ENCODE results near the gene EFCAB5.
"Not testable (repeated sequence)": the region's sequence is repeated elsewhere in the genome, so short reads cannot be mapped to it uniquely, and the experiment has no call there.

EFCAB5 gene

GRCh38 chr17:30117675-30118081 is 176.2 kb downstream of the EFCAB5 start:
- no peak for TF ChIP-seq EZH2phosphoT487 (conservative IDR thresholded peaks at IDR 0.05; ENCODE audit: low read length)
- TF ChIP-seq, protein P1, sequence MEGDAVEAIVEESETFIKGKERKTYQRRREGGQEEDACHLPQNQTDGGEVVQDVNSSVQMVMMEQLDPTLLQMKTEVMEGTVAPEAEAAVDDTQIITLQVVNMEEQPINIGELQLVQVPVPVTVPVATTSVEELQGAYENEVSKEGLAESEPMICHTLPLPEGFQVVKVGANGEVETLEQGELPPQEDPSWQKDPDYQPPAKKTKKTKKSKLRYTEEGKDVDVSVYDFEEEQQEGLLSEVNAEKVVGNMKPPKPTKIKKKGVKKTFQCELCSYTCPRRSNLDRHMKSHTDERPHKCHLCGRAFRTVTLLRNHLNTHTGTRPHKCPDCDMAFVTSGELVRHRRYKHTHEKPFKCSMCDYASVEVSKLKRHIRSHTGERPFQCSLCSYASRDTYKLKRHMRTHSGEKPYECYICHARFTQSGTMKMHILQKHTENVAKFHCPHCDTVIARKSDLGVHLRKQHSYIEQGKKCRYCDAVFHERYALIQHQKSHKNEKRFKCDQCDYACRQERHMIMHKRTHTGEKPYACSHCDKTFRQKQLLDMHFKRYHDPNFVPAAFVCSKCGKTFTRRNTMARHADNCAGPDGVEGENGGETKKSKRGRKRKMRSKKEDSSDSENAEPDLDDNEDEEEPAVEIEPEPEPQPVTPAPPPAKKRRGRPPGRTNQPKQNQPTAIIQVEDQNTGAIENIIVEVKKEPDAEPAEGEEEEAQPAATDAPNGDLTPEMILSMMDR (IDR thresholded peaks at IDR 0.05; ENCODE audit: insufficient read depth, low read length, poor library complexity, severe bottlenecking), result no peak
- Histone ChIP-seq H3F3A (ENCODE audit: insufficient read depth) (peaks cover 20% of the 10 kb centered on the region), H3K79me2 (ENCODE audit: insufficient read depth, low read length) (peaks cover 55% of the 10 kb centered on the region), H3K36me3 (ENCODE audit: low read length) (peaks cover 10% of the 10 kb centered on the region; the same call in 1 of the 2 replicates), H3K27me3 (ENCODE audit: low read length) (no peaks in the 10 kb centered on the region), H3K9me3 (ENCODE audit: insufficient read depth, low read length) (no peaks in the 10 kb centered on the region), H3K4me2 (ENCODE audit: low read depth, low read length, poor library complexity, severe bottlenecking) (peak overlapping the region; percentile 100), H4K20me1 (ENCODE audit: low read depth, low read length) (no peaks in the 10 kb centered on the region), H3K27ac (ENCODE audit: low read depth, low read length) (peak overlapping the region; percentile 67), H3K9ac (ENCODE audit: low read length) (peak overlapping the region; percentile 84), H3K4me3 (ENCODE audit: insufficient read depth, low read length, poor library complexity, severe bottlenecking) (peak overlapping the region; percentile 96), H3K9me2 (replicated peaks; ENCODE audit: insufficient read depth, low read length) (no peaks in the 10 kb centered on the region), H2AFZ (ENCODE audit: low read depth, low read length, severe bottlenecking) (no peak overlapping the region)

GRCh38 chr17:30118635-30119034 is 177.2 kb downstream of the EFCAB5 start:
- H3K4me3 ChIP-seq (ENCODE audit: insufficient read depth, low read length, poor library complexity, severe bottlenecking); H3K27ac ChIP-seq (ENCODE audit: low read depth, low read length); H3K36me3 ChIP-seq (ENCODE audit: low read length); H2AFZ ChIP-seq (ENCODE audit: low read depth, low read length, severe bottlenecking); H3K27me3 ChIP-seq (ENCODE audit: low read length); H4K20me1 ChIP-seq (ENCODE audit: low read depth, low read length); H3K9me2 ChIP-seq (replicated peaks; ENCODE audit: insufficient read depth, low read length); H3K9me3 ChIP-seq (ENCODE audit: insufficient read depth, low read length): not testable (repeated sequence)
- H3K4me2 ChIP-seq (ENCODE audit: low read depth, low read length, poor library complexity, severe bottlenecking), result peak overlapping the region; percentile 100
- peaks cover 20% of the 10 kb centered on the region for H3F3A ChIP-seq (ENCODE audit: insufficient read depth)
- peaks cover 64% of the 10 kb centered on the region for H3K79me2 ChIP-seq (ENCODE audit: insufficient read depth, low read length)
- peak overlapping the region; percentile 84 for H3K9ac ChIP-seq (ENCODE audit: low read length)

- Histone ChIP-seq H2AFZ (ENCODE audit: low read depth, low read length, severe bottlenecking) (no peak overlapping the region), H3F3A (ENCODE audit: insufficient read depth) (peaks cover 8% of the 10 kb centered on the region), H3K27ac (ENCODE audit: low read depth, low read length) (no peak overlapping the region), H3K79me2 (ENCODE audit: insufficient read depth, low read length) (peaks cover 87% of the 10 kb centered on the region), H3K9me2 (replicated peaks; ENCODE audit: insufficient read depth, low read length) (no peaks in the 10 kb centered on the region), H3K27me3 (ENCODE audit: low read length) (no peaks in the 10 kb centered on the region), H3K4me2 (ENCODE audit: low read depth, low read length, poor library complexity, severe bottlenecking) (no peak overlapping the region), H3K4me3 (ENCODE audit: insufficient read depth, low read length, poor library complexity, severe bottlenecking) (no peak overlapping the region), H3K36me3 (ENCODE audit: low read length) (peaks cover 21% of the 10 kb centered on the region; the same call in 1 of the 2 replicates), H3K9me3 (ENCODE audit: insufficient read depth, low read length) (no peaks in the 10 kb centered on the region), H3K9ac (ENCODE audit: low read length) (no peak overlapping the region), H4K20me1 (ENCODE audit: low read depth, low read length) (peaks cover 5% of the 10 kb centered on the region; the same call in 1 of the 2 replicates)
- no peak for TF ChIP-seq EZH2phosphoT487 (conservative IDR thresholded peaks at IDR 0.05; ENCODE audit: low read length)
- TF ChIP-seq, protein P1 (IDR thresholded peaks at IDR 0.05; ENCODE audit: insufficient read depth, low read length, poor library complexity, severe bottlenecking), result no peak
Observed at GRCh38 chr17:30124273-30124796, 182.9 kb downstream of the EFCAB5 start.

DNA sequence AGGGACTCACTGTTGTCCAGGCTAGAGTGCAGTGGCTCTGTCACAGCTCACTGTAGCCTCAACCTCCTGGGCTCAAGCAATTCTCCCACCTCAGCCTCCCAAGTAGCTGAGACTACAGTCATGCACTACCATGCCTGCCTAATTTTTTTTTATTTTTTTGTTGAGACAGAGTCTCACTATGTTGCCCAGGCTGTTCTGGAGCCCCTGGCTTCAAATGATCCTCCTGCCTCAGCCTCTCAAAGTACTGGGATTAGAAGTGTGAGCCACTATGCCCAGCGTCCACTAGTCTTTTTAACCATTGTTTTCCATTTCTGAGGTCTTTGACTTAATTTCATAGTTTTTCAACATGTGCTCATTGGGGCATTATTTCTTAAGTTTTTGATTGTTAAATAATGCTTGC is 188.7 kb downstream of the EFCAB5 start:
- H3K27ac ChIP-seq (ENCODE audit: low read depth, low read length), result no peak overlapping the region
- no peaks in the 10 kb centered on the region for H3K27me3 ChIP-seq (ENCODE audit: low read length)
- H3K36me3 ChIP-seq (ENCODE audit: low read length), result peaks cover 15% of the 10 kb centered on the region; the same call in 1 of the 2 replicates
- no peak overlapping the region for H3K4me3 ChIP-seq (ENCODE audit: insufficient read depth, low read length, poor library complexity, severe bottlenecking)
- H3K9ac ChIP-seq (ENCODE audit: low read length), result no peak overlapping the region
- H3K4me2 ChIP-seq (ENCODE audit: low read depth, low read length, poor library complexity, severe bottlenecking), result no peak overlapping the region
- no peaks in the 10 kb centered on the region for H3K9me3 ChIP-seq (ENCODE audit: insufficient read depth, low read length)
- no peak overlapping the region for H2AFZ ChIP-seq (ENCODE audit: low read depth, low read length, severe bottlenecking)
- TF ChIP-seq, protein P1 (IDR thresholded peaks at IDR 0.05; ENCODE audit: insufficient read depth, low read length, poor library complexity, severe bottlenecking), result no peak
- TF ChIP-seq EZH2phosphoT487 (conservative IDR thresholded peaks at IDR 0.05; ENCODE audit: low read length), result no peak
- no peaks in the 10 kb centered on the region for H3K9me2 ChIP-seq (replicated peaks; ENCODE audit: insufficient read depth, low read length)
- H3F3A ChIP-seq (ENCODE audit: insufficient read depth), result no peaks in the 10 kb centered on the region
- peaks cover 42% of the 10 kb centered on the region for H3K79me2 ChIP-seq (ENCODE audit: insufficient read depth, low read length)
- H4K20me1 ChIP-seq (ENCODE audit: low read depth, low read length), result peaks cover 7% of the 10 kb centered on the region; the same call in 1 of the 2 replicates
